Fibroblast of pulmonary artery (primary cell): Measurements from ENCODE around the gene TNKS1BP1.

ENCODE experiments used
- DNase-seq: peaks from one replicate; pipeline ENCODE4 v3.0.0-alpha.2; 2010; ENCODE audit warnings: low read depth
- H3K4me3 ChIP-seq: replicated peaks from 2 replicates; pipeline ENCODE4 v1.5.1; 2011; ENCODE audit warnings: low read depth, mild to moderate bottlenecking, control low read depth, low read length, moderate library complexity
- TF ChIP-seq, protein P1 (sequence below): IDR thresholded peaks from 2 replicates; pipeline ENCODE4 v1.5.1; 2011; ENCODE audit warnings: mild to moderate bottlenecking, control low read depth, low read length, inconsistent platforms; ENCODE audit errors: missing control alignments

The TNKS1BP1 gene

DNA sequence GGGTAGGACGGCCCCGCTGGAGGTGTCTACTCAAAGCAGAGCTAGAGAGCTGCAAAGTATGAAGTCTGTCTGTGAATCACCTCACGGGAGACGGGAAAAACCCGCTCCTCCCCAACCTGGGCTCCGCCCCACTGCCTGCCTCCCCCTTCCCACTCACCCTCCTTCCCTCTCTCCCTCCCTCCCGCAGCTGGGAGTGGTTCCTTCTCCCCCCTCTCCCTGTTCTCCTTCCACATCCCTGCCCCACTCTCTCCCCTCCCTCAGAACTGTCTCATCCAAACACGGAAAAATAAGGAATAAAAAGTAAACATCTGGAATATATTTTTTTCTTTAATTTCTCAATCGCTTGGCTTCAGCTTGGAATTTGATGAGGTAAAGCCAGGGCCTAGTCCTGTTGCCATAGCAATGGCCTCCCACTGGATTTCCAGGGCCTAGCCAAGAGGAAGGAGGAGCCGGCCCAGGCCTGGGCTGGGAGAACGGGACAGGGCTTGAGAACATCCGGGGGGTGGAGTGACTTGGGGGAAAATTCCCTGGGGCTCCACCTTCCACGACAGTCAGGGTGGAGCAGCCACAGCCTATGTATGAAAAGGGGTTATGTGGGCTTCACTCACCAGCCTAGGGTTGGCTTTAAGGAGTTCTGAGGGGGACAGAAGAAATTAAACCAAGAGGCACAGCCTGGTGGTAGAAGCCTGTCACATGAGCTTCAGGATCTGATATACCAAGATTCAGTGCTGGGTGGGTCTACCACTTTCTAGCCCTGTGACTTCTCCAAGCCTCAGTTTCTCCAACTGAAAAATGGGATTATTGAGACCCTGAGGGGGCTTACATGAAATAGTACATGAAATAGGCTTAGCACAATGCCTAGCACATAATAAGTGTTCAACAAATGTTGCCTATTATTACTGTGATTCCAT, 2.2 kb downstream of the TNKS1BP1 start:
- H3K4me3 ChIP-seq = peak overlapping the region; percentile 94
- peak; percentile 99 for DNase-seq
- TF ChIP-seq, protein P1, sequence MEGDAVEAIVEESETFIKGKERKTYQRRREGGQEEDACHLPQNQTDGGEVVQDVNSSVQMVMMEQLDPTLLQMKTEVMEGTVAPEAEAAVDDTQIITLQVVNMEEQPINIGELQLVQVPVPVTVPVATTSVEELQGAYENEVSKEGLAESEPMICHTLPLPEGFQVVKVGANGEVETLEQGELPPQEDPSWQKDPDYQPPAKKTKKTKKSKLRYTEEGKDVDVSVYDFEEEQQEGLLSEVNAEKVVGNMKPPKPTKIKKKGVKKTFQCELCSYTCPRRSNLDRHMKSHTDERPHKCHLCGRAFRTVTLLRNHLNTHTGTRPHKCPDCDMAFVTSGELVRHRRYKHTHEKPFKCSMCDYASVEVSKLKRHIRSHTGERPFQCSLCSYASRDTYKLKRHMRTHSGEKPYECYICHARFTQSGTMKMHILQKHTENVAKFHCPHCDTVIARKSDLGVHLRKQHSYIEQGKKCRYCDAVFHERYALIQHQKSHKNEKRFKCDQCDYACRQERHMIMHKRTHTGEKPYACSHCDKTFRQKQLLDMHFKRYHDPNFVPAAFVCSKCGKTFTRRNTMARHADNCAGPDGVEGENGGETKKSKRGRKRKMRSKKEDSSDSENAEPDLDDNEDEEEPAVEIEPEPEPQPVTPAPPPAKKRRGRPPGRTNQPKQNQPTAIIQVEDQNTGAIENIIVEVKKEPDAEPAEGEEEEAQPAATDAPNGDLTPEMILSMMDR = no peak

DNA sequence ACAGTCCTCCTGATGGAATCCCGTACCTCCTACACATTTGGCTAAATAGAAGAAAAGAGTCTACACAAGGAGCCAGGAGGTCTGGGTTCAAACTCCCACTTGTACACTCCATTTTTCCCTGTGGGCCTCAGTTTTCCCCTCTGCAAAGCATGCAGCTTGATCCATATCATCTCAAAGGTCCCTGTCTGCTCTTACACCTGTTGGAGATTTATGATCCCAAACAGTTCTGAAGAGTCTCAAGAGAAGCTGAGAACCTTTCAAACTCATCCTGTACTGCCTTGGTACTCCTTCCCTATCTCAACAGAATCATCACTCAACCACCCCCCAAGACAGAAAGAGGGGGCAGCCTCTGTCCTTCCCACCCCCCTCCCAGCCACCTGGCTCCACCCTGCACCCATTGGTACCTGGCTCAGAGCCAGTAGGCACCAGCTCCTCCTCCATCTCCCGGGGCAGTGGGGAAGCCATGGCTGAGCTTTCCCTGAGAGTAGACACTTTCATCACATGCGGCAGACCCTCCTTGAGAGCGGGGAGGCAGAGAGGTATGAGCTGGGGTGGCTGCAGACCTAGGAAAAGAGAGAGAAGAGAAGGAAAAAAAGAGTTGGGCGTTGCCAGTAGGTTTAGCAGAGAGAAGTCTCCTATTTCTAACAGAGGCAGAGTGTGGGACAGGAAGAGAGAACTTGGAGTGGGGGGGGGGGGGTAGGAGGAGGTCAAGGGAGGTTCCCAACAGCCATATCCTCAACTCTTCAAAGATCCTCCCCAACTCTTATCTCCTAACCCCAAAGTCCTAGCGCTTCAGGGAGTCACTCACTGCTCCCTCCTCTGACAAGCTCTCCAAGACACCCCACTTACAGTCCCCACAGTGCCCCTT, 3.1 kb downstream of the TNKS1BP1 start:
- TF ChIP-seq, protein P1 = no peak
- no peak for DNase-seq
- peak overlapping the region; percentile 94 for H3K4me3 ChIP-seq

DNA sequence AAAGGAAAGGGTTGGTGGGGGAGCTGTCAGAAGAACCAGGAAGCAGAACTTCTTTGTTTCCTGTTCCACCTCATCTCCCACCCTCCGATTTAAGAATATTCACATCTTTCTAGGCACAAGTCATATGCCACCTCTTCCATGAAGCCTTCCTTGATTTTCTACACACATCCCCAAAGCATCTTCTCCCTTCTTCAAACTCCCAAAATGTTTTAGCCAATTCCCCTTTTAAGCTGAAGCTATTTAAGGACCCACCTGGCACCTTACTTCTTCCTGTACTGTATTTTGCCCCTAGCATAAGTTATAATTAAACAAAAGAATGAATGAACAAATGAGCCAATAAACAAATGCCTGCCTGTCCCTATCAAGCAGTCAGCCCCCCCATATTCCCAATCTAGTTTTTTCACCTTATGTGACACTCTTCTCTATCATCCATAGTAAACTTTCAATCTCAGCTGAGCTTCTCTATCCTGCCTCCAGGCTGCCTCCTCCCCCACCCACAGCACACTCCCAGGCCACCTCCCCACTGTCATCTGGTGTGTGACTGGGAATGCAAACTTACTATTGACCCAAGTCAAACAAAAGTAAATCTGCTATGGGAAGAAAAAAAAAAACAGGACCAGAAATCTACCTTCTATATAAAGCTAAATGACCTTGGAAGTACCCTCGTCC, 3.9 kb downstream of the TNKS1BP1 start:
- TF ChIP-seq, protein P1 = no peak
- H3K4me3 ChIP-seq = peak overlapping the region; percentile 94
- DNase-seq = no peak

DNA sequence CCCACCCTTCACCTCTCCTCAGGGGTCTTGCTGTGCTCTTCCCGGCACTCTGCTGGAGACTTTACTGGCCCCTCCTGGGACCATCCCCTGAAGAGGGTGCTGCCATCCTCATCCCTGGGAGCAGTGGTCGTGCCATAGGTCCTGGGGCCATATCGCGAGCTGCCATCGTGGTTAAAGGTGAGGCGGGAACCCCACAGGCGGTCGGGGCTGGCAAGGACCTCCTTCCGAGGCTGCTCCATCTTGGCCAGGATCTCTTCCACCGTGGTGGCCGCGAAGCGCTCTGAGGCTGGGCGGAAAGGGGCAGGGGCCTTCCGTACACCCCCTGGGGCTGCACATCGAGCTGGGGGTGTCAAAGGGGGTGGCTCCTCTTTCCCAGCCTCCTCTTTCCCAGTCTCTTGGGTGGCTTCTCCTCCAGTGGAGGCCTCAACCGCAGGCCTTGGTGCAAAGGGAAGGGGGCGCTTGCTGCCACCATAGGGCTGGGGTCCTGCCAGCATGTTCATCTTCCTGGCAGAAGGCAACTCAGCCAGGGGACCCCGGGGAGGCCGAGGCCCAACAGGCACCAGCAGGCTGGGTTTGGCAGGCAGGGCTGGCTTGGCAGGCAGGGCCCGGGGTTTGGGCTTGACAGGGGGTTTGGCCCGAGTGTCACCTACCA, 4.6 kb downstream of the TNKS1BP1 start:
- DNase-seq = no peak
- TF ChIP-seq, protein P1 = no peak
- H3K4me3 ChIP-seq = no peak overlapping the region

DNA sequence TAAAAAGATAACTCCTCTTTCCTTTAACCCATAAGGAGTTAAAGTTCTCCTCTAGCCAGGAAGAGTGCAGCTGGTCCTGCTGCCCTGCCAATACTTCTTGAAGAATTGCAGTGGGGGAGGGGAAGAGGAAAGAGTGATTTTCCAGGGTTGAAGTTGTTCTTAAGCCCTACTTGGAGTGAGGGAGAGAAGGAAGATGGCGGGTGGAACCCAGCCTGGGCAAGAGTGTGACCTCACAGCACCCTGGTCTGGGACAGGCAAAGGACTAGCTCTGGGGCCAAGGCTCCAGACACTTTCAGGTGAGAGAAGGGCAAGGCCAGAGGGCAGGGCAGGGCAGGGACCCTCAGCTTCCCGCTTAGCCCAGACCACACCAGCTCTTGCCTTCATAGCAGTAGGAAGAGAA, 6.6 kb downstream of the TNKS1BP1 start:
- DNase-seq = peak; percentile 70
- TF ChIP-seq, protein P1 = no peak
- H3K4me3 ChIP-seq = no peak overlapping the region

DNA sequence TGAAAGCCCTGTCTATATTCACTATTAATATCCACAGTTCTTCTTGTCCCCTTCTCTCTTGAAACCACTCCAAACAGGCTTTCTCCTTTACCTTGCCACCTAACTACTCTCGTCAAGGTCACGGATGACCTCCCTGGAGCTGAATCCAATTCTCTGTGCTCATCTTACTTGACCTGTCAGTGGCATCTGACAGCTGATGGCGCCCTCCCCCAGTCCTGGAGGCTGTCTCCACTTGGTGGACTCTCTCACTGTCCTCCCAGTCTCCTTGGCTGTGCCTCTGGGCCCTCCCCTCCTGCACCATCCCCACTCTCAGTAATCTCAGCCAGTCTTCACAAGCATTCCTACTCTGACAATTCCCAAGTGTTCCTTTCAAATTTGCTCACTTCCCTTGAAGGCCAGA, 8.7 kb downstream of the TNKS1BP1 start:
- no peak for DNase-seq
- TF ChIP-seq, protein P1 = no peak
- no peak overlapping the region for H3K4me3 ChIP-seq
